HG03066 (cell line): Measurements from ENCODE around the gene SPCS1.
"Not testable (repeated sequence)": the region's sequence is repeated elsewhere in the genome, so short reads cannot be mapped to it uniquely, and the experiment has no call there.

Source experiments
- ATAC-seq: cut with Tn5 transposase; IDR thresholded peaks from one replicate; pipeline ENCODE4 v1.9.1; 2021; ENCODE audit warnings: low read depth; ENCODE audit not compliant: unreplicated experiment

Gene SPCS1

GRCh38 chr3:52705688-52706686 lies at the start of gene SPCS1, which contains the start of gene GLT8D1:
Gene SPCS1, plus strand, starts transcription at chr3:52706106. Its CDS starts 141 bp downstream, at chr3:52706247.
Gene GLT8D1, minus strand, starts transcription at chr3:52705791. Its CDS starts 5,331 bp downstream, at chr3:52700460.
- ATAC-seq = peak; percentile 73

- ATAC-seq = no peak
These were observed 45.9 kb upstream of the SPCS1 start for GRCh38 chr3:52660046-52660445.

GRCh38 chr3:52663098-52663497 lies 42.8 kb upstream of the SPCS1 start:
- ATAC-seq = no peak

GRCh38 chr3:52670621-52671521 lies 35.0 kb upstream of the SPCS1 start:
- peak; percentile 79 for ATAC-seq

GRCh38 chr3:52671676-52672075 lies 34.2 kb upstream of the SPCS1 start:
- ATAC-seq = no peak

GRCh38 chr3:52676201-52676600 lies 29.7 kb upstream of the SPCS1 start:
- ATAC-seq = not testable (repeated sequence)

- ATAC-seq = no peak
These were observed 27.4 kb upstream of the SPCS1 start for GRCh38 chr3:52678265-52679198.

GRCh38 chr3:52679199-52679538 lies 26.7 kb upstream of the SPCS1 start:
- ATAC-seq = no peak

GRCh38 chr3:52679811-52680210 lies 26.1 kb upstream of the SPCS1 start:
- no peak for ATAC-seq

- no peak for ATAC-seq
These were observed 24.3 kb upstream of the SPCS1 start for GRCh38 chr3:52681596-52681995.

- ATAC-seq = no peak
These were observed 23.9 kb upstream of the SPCS1 start for GRCh38 chr3:52682016-52682415.

- no peak for ATAC-seq
These were observed 22.3 kb upstream of the SPCS1 start for GRCh38 chr3:52683611-52684010.

GRCh38 chr3:52684184-52684583 lies 21.7 kb upstream of the SPCS1 start:
- ATAC-seq = no peak

- peak; percentile 68 for ATAC-seq
These were observed 20.6 kb upstream of the SPCS1 start for GRCh38 chr3:52685285-52685708.

GRCh38 chr3:52685709-52686691 lies 19.9 kb upstream of the SPCS1 start, which contains the start of the genes GNL3 and PBRM1:
Gene GNL3, plus strand, starts transcription at chr3:52686032. Its CDS starts 61 bp downstream, at chr3:52686093.
Gene PBRM1, minus strand, starts transcription at chr3:52685913.
- peak; percentile 66 for ATAC-seq

- no peak for ATAC-seq
These were observed 17.6 kb upstream of the SPCS1 start for GRCh38 chr3:52688266-52688665.

GRCh38 chr3:52689151-52689550 lies 16.8 kb upstream of the SPCS1 start:
- no peak for ATAC-seq

GRCh38 chr3:52690560-52690959 lies 15.3 kb upstream of the SPCS1 start:
- no peak for ATAC-seq

- no peak for ATAC-seq
These were observed 12.8 kb upstream of the SPCS1 start for GRCh38 chr3:52693071-52693470.
